Astrocyte (in vitro differentiated cells and primary cell): ENCODE measurements around the gene LASP1. TPM values are rescaled to one million over a fixed set of nuclear protein-coding genes. Genes with fewer than 3 reads are reported as not detected.
A peak's percentile ranks its signal among the peaks of the same experiment; 100 is the strongest.

Experiments used
- DNase-seq: peaks from one replicate; pipeline ENCODE4 v3.0.0-alpha.2; 2010; ENCODE audit warnings: low read depth
- FAIRE-seq: peaks from 2 replicates; lab custom pipeline; 2011; peaks lifted over from hg19 to GRCh38; lab: Jason Lieb, UNC
- H2AFZ ChIP-seq: 2 replicates; pipeline ENCODE4 v1.6.0; 2012; ENCODE audit warnings: low read depth, low read length, inconsistent platforms
- H3K27ac ChIP-seq: 2 replicates; pipeline ENCODE4 v1.5.1; 2011; ENCODE audit warnings: low read depth, low read length, inconsistent platforms
- H3K27me3 ChIP-seq: 2 replicates; pipeline ENCODE4 v1.6.0; 2011; ENCODE audit warnings: low read length, inconsistent platforms; ENCODE audit not compliant: insufficient read depth
- H3K36me3 ChIP-seq: 2 replicates; pipeline ENCODE4 v1.5.1; 2011; ENCODE audit warnings: low read length, inconsistent platforms; ENCODE audit not compliant: insufficient read depth
- H3K4me1 ChIP-seq: 2 replicates; pipeline ENCODE4 v1.5.1; 2011; ENCODE audit warnings: low read length, inconsistent platforms; ENCODE audit not compliant: insufficient read depth
- H3K4me2 ChIP-seq: 2 replicates; pipeline ENCODE4 v1.6.0; 2012; ENCODE audit warnings: low read length, inconsistent platforms
- H3K4me3 ChIP-seq: 2 replicates; pipeline ENCODE4 v1.5.1; 2011; ENCODE audit warnings: low read depth, mild to moderate bottlenecking, low read length, inconsistent platforms; ENCODE audit not compliant: insufficient read depth
- H3K79me2 ChIP-seq: 2 replicates; pipeline ENCODE4 v1.6.0; 2012; ENCODE audit warnings: mild to moderate bottlenecking, low read length, inconsistent platforms; ENCODE audit not compliant: insufficient read depth
- H3K9ac ChIP-seq: 2 replicates; pipeline ENCODE4 v1.6.0; 2012; ENCODE audit warnings: mild to moderate bottlenecking, low read length, inconsistent platforms
- H3K9me3 ChIP-seq: 2 replicates; pipeline ENCODE4 v1.5.1; 2012; ENCODE audit warnings: low read depth, mild to moderate bottlenecking, low read length, inconsistent platforms; ENCODE audit not compliant: insufficient read depth
- H4K20me1 ChIP-seq: 2 replicates; pipeline ENCODE4 v1.6.0; 2012; ENCODE audit warnings: low read length, inconsistent platforms; ENCODE audit not compliant: insufficient read depth
- H3K27ac Mint-ChIP-seq: one replicate; pipeline ENCODE4 v1.8.0; 2021; ENCODE audit warnings: mild to moderate bottlenecking, mixed read lengths; ENCODE audit not compliant: unreplicated experiment
- H3K27me3 Mint-ChIP-seq: one replicate; pipeline ENCODE4 v1.8.0; 2021; ENCODE audit warnings: low read depth, mixed read lengths; ENCODE audit not compliant: unreplicated experiment
- H3K36me3 Mint-ChIP-seq: one replicate; pipeline ENCODE4 v1.8.0; 2021; ENCODE audit warnings: low read depth, mixed read lengths; ENCODE audit not compliant: unreplicated experiment
- H3K4me1 Mint-ChIP-seq: one replicate; pipeline ENCODE4 v1.8.0; 2021; ENCODE audit warnings: low read depth, mixed read lengths; ENCODE audit not compliant: unreplicated experiment
- H3K4me3 Mint-ChIP-seq: one replicate; pipeline ENCODE4 v1.8.0; 2021; ENCODE audit warnings: mild to moderate bottlenecking, moderate library complexity, mixed read lengths; ENCODE audit not compliant: unreplicated experiment
- H3K9me3 Mint-ChIP-seq: one replicate; pipeline ENCODE4 v1.8.0; 2021; ENCODE audit warnings: mild to moderate bottlenecking, mixed read lengths; ENCODE audit not compliant: unreplicated experiment
- EZH2 ChIP-seq: IDR thresholded peaks from 2 replicates; pipeline ENCODE4 v1.6.1; 2012; ENCODE audit warnings: mild to moderate bottlenecking, low read length, inconsistent platforms; ENCODE audit not compliant: insufficient read depth
- total RNA-seq: library from RNA; stranded (reverse); gene quantifications from 2 replicates; pipeline ENCODE4 v1.2.1, GENCODE V29; 2021
- TF ChIP-seq, protein P1 (sequence below): IDR thresholded peaks from 2 replicates; pipeline ENCODE4 v1.5.1; 2011; ENCODE audit warnings: low read depth, mild to moderate bottlenecking, inconsistent platforms, low read length, moderate library complexity; ENCODE audit not compliant: insufficient read depth

Gene LASP1
- total RNA-seq, 1 donor from 2014 or later = 421 TPM

DNA sequence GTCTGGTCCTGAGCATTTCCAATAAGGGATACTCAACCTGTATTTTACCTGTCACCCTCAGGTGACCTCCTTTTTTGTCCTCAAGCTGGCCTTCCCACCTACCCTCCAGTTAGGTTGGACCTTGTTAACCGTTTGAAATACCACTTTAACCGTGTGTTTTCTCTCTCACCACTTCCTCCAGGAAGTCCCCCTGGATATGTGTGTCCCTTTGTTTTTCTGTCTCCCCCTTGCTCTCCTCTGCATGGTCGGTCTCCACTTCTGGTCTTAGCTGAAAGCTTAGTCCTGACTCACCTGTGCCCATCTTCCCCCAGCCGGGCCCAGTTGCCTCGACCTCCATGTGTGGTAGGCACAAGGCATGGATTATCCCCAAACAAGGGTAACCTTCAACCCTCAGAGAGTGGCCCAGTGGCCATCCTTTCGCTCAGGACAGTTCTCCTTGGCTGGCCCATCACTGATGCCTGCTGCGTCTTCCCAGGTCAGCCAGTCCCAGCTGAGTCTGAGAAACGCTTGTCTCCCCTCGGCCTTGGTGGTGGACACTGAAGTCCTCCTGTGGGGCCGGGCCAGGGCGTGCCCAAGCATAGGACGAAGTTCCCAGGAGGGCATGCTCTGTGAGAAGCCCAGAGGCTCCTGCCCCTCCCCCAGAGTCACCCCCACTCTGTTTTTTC, 20.0 kb downstream of the LASP1 start:
- peaks cover 44% of the 10 kb centered on the region for H3K4me1 Mint-ChIP-seq
- Histone ChIP-seq H3K27me3 (no peaks in the 10 kb centered on the region), H3K79me2 (peaks cover 94% of the 10 kb centered on the region), H3K4me2 (no peak overlapping the region), H3K27ac (no peak overlapping the region), H3K9ac (no peak overlapping the region), H3K9me3 (no peaks in the 10 kb centered on the region), H3K4me3 (no peak overlapping the region), H4K20me1 (peaks cover 97% of the 10 kb centered on the region), H2AFZ (no peak overlapping the region), H3K4me1 (peaks cover 20% of the 10 kb centered on the region), H3K36me3 (peaks cover 45% of the 10 kb centered on the region)
- H3K36me3 Mint-ChIP-seq = peaks cover 9% of the 10 kb centered on the region
- FAIRE-seq (no peak), DNase-seq (no peak)
- H3K4me3 Mint-ChIP-seq = no peak overlapping the region
- no peaks in the 10 kb centered on the region for H3K27me3 Mint-ChIP-seq
- H3K27ac Mint-ChIP-seq = peak overlapping the region; percentile 62
- H3K9me3 Mint-ChIP-seq = no peaks in the 10 kb centered on the region
- TF ChIP-seq EZH2 = no peak
- TF ChIP-seq, protein P1, sequence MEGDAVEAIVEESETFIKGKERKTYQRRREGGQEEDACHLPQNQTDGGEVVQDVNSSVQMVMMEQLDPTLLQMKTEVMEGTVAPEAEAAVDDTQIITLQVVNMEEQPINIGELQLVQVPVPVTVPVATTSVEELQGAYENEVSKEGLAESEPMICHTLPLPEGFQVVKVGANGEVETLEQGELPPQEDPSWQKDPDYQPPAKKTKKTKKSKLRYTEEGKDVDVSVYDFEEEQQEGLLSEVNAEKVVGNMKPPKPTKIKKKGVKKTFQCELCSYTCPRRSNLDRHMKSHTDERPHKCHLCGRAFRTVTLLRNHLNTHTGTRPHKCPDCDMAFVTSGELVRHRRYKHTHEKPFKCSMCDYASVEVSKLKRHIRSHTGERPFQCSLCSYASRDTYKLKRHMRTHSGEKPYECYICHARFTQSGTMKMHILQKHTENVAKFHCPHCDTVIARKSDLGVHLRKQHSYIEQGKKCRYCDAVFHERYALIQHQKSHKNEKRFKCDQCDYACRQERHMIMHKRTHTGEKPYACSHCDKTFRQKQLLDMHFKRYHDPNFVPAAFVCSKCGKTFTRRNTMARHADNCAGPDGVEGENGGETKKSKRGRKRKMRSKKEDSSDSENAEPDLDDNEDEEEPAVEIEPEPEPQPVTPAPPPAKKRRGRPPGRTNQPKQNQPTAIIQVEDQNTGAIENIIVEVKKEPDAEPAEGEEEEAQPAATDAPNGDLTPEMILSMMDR = no peak

DNA sequence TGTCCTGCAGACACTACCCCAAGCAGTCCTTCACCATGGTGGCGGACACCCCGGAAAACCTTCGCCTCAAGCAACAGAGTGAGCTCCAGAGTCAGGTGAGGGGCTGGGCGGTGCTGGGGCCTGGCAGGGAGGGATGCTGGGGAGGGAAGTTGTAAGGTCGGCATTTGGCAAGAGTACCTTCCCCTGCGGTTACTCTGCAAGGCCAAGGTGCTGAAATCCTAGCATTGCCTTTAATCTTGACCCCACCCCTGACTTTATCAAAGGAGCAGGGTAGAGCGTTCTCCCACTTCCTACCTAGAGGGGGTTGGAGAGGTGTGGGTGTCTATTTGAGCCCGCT, 20.5 kb downstream of the LASP1 start:
- H3K4me3 ChIP-seq = no peak overlapping the region
- H3K4me2 ChIP-seq = no peak overlapping the region
- peaks cover 90% of the 10 kb centered on the region for H3K79me2 ChIP-seq
- Mint-ChIP-seq H3K27ac (peak overlapping the region; percentile 62), H3K4me1 (peaks cover 39% of the 10 kb centered on the region), H3K27me3 (no peaks in the 10 kb centered on the region), H3K9me3 (no peaks in the 10 kb centered on the region), H3K4me3 (no peak overlapping the region), H3K36me3 (peaks cover 9% of the 10 kb centered on the region)
- H3K9me3 ChIP-seq = no peaks in the 10 kb centered on the region
- H4K20me1 ChIP-seq = peaks cover 95% of the 10 kb centered on the region
- no peak overlapping the region for H3K27ac ChIP-seq
- FAIRE-seq (no peak), DNase-seq (no peak)
- H3K9ac ChIP-seq = no peak overlapping the region
- peaks cover 15% of the 10 kb centered on the region for H3K4me1 ChIP-seq
- H3K27me3 ChIP-seq = no peaks in the 10 kb centered on the region
- peaks cover 40% of the 10 kb centered on the region for H3K36me3 ChIP-seq
- H2AFZ ChIP-seq = no peak overlapping the region
- TF ChIP-seq, protein P1 = no peak
- no peak for TF ChIP-seq EZH2

DNA sequence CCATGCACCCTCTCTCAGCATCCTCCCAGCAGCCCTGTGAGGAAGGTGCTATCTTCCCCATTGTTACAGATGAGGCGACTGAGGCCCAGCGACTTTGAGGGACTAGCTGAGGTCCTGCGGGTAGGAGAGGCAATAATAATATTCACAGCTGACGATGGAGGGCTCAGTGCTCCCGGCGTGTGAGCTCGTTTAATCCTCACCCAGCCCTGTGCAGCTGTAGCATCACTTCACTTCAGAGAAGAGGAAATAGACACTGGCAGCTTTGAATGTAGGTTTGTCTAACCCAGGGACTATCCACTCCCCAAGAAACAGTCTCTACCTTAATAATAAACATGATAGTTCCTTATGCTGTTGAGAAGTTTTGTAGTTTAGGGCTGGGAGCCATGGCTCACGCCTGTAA, 21.6 kb downstream of the LASP1 start:
- H4K20me1 ChIP-seq = peaks cover 95% of the 10 kb centered on the region
- H3K4me2 ChIP-seq = no peak overlapping the region
- no peaks in the 10 kb centered on the region for H3K27me3 ChIP-seq
- H3K79me2 ChIP-seq = peaks cover 90% of the 10 kb centered on the region
- no peak overlapping the region for H3K27ac ChIP-seq
- Mint-ChIP-seq H3K9me3 (no peaks in the 10 kb centered on the region), H3K27me3 (no peaks in the 10 kb centered on the region), H3K36me3 (peaks cover 7% of the 10 kb centered on the region), H3K4me1 (peaks cover 33% of the 10 kb centered on the region), H3K27ac (no peak overlapping the region), H3K4me3 (no peak overlapping the region)
- FAIRE-seq (no peak), DNase-seq (no peak)
- no peak overlapping the region for H2AFZ ChIP-seq
- TF ChIP-seq EZH2 = no peak
- TF ChIP-seq, protein P1 = no peak
- H3K4me3 ChIP-seq = no peak overlapping the region
- H3K9ac ChIP-seq = no peak overlapping the region
- H3K4me1 ChIP-seq = peaks cover 10% of the 10 kb centered on the region
- no peaks in the 10 kb centered on the region for H3K9me3 ChIP-seq
- peaks cover 42% of the 10 kb centered on the region for H3K36me3 ChIP-seq
